AG08396 (cell line): ENCODE results near the gene PRR12.

Experiments
- DNase-seq: peaks from one replicate; pipeline ENCODE4 v3.0.0; 2012; ENCODE audit warnings: low spot score, mixed read lengths

The PRR12 gene

GRCh38 chr19:49592486-49593232 is 1.7 kb downstream of the PRR12 start:
- peak; percentile 42 for DNase-seq

- peak; percentile 100 for DNase-seq
These were observed 2.5 kb downstream of the PRR12 start for GRCh38 chr19:49593233-49594113.

- no peak for DNase-seq
These were observed 3.4 kb downstream of the PRR12 start for GRCh38 chr19:49594157-49594992.

- DNase-seq = no peak
These were observed 4.2 kb downstream of the PRR12 start for GRCh38 chr19:49594993-49595818.

- DNase-seq = no peak
These were observed 4.9 kb downstream of the PRR12 start for GRCh38 chr19:49595819-49596404.

- no peak for DNase-seq
These were observed 5.4 kb downstream of the PRR12 start for GRCh38 chr19:49596407-49596806.

GRCh38 chr19:49596954-49597702 is 6.1 kb downstream of the PRR12 start:
- DNase-seq = no peak

GRCh38 chr19:49597703-49597974 is 6.7 kb downstream of the PRR12 start:
- DNase-seq = no peak

GRCh38 chr19:49599378-49600295 is 8.7 kb downstream of the PRR12 start:
- no peak for DNase-seq

GRCh38 chr19:49601482-49602038 is 10.6 kb downstream of the PRR12 start:
- no peak for DNase-seq

- no peak for DNase-seq
These were observed 11.8 kb downstream of the PRR12 start for GRCh38 chr19:49602806-49603205.

GRCh38 chr19:49605605-49606004 is 14.6 kb downstream of the PRR12 start:
- no peak for DNase-seq

GRCh38 chr19:49609499-49610092 is 18.6 kb downstream of the PRR12 start:
- no peak for DNase-seq

- peak; percentile 53 for DNase-seq
These were observed 22.4 kb downstream of the PRR12 start for GRCh38 chr19:49613374-49613773.

- peak; percentile 82 for DNase-seq
These were observed 23.3 kb downstream of the PRR12 start for GRCh38 chr19:49614096-49614833.

- no peak for DNase-seq
These were observed 24.9 kb downstream of the PRR12 start for GRCh38 chr19:49615861-49616260.

- DNase-seq = no peak
These were observed 25.6 kb downstream of the PRR12 start for GRCh38 chr19:49616532-49616931.

- no peak for DNase-seq
These were observed 26.0 kb downstream of the PRR12 start for GRCh38 chr19:49616945-49617344.
